Pancreas (tissue), 10 donors: ENCODE data around the gene ST6GALNAC2. TPM values are rescaled to one million over a fixed set of nuclear protein-coding genes. Genes with fewer than 3 reads are reported as not detected.
"Not testable (repeated sequence)": the region's sequence is repeated elsewhere in the genome, so short reads cannot be mapped to it uniquely, and the experiment has no call there.

Experiments
- ATAC-seq, 4 donors: fragments of 200-7000 bp; cut with Tn5 transposase; one replicate each; pipeline versions ENCODE4 v1.8.0 to v1.9.1; 2020; ENCODE audit warnings: mild to moderate bottlenecking in 4 of 4, moderate library complexity in 4 of 4
- DNase-seq, 6 donors: peaks; one replicate each; pipeline ENCODE4 v3.0.0-alpha.2; 2020
- FAIRE-seq: peaks from 2 replicates; lab custom pipeline; 2012; peaks lifted over from hg19 to GRCh38; lab: Jason Lieb, UNC
- H3K27ac ChIP-seq, 4 donors: fragments of 200-600 bp; sonication (generic); 1 replicate in 3 of 4; 2 replicates in 1 of 4; pipeline versions ENCODE4 v1.5.0 to v1.8.0; 2020
- H3K27me3 ChIP-seq, 4 donors: fragments of 200-600 bp; one replicate each; pipeline ENCODE4 v1.8.0; 2021
- H3K36me3 ChIP-seq, 3 donors: fragments of 200-600 bp; sonication (generic) in 1 of 3; one replicate each; pipeline versions ENCODE4 v1.5.0 to v1.8.0; 2020 to 2021
- H3K4me1 ChIP-seq, 3 donors: fragments of 200-600 bp; one replicate each; pipeline ENCODE4 v1.8.0; 2021
- H3K4me3 ChIP-seq, 4 donors: fragments of 200-600 bp; sonication (generic) in 2 of 4; one replicate each; pipeline versions ENCODE4 v1.5.0 to v1.8.0; 2020 to 2021
- H3K9me3 ChIP-seq, 4 donors: fragments of 200-600 bp; one replicate each; pipeline ENCODE4 v1.8.0; 2021
- CTCF ChIP-seq, 4 donors: fragments of 200-600 bp; sonication (generic) in 3 of 4; IDR thresholded peaks; one replicate each; pipeline versions ENCODE4 v1.5.0 to v1.8.0; 2021; ENCODE audit warnings: antibody characterized with exemption in 4 of 4
- WGBS, 2 donors: extraction: QIAGEN DNeasy Blood & Tissue Kit; methylation state at CpG; one replicate each; pipeline ENCODE4 v1.1.7; 2013; 5-methylcytosine and 5-hydroxymethylcytosine counted together
- intact Hi-C, 3 donors: fragments of 100-400 bp; cut with DNase I; formaldehyde crosslinking; loops; one replicate each; pipeline versions ENCODE4 v1.11.1 to v1.14.2; 2022
- polyA plus RNA-seq, 2 donors: library from polyadenylated mRNA; stranded (reverse); fragments of 200-250 nt; gene quantifications; one replicate each; pipeline ENCODE4 v1.2.3, GENCODE V29; 2013
- total RNA-seq, 6 donors: library from RNA; stranded (reverse); fragmentation: NEBNext Ultra II Directional in 4 of 6; extraction: Animal tissue kit (Norgen Biotek cat#: 25700) in 4 of 6; gene quantifications; one replicate each; pipeline versions ENCODE4 v1.2.1 to v1.2.4, GENCODE V29; 2021 to 2023
- donor health status: healthy with polysubstance abuse.
- donor health status: DM: no; HTN: no; CAD: no; lungs with moderate emphysema.
- donor health status: DM: no; HTN: no; CAD: no.
- donor health status: control.
- donor health status: control.
- donor health status: Bipolar disorder and iron deficiency.
- donor health status: DM: yes; HTN: yes; CAD: no.
- donor health status: DM: no; HTN: no; CAD: no.
- donor health status: DM: no; HTN: no; CAD: no.
- donor health status: DM: yes; HTN: yes; CAD: no.

Gene ST6GALNAC2
- total and polyA plus RNA-seq, 8 donors = 5.0 to 15.0 (median 6.9) TPM

- ATAC-seq = no peak
- Histone ChIP-seq H3K4me3 (no peak overlapping the region), H3K9me3 (no peaks in the 10 kb centered on the region), H3K36me3 (no peaks in the 10 kb centered on the region), H3K4me1 (peaks cover 9 to 10% (median 10%) of the 10 kb centered on the region in 3 donors), H3K27me3 (no peaks in the 10 kb centered on the region), H3K27ac (peak overlapping the region in 2 of 4 donors; percentile 27 to 62)
- TF ChIP-seq CTCF (IDR thresholded peaks at IDR 0.05) = no peak
- no peak for FAIRE-seq
- WGBS, 2 donors = 77 to 86% methylated on average over 15 of the region's 15 CpGs
- intact Hi-C loops = loop anchor here in 1 of 3 donors (10.0 kb wide), 1 partner anchor 97 kb away; no protein-coding TSS in a partner anchor
- DNase-seq = no peak
Observed at GRCh38 chr17:76528156-76528527, 57.5 kb downstream of the ST6GALNAC2 start.

- 48 to 62% methylated on average over 19 to 26 of the region's 26 CpGs for WGBS, 2 donors
- FAIRE-seq = no peak
- Histone ChIP-seq H3K4me3 (no peak overlapping the region), H3K36me3 (no peaks in the 10 kb centered on the region), H3K9me3 (no peaks in the 10 kb centered on the region), H3K27me3 (peaks cover 0 to under 1% (median 0%) of the 10 kb centered on the region in 4 donors), H3K27ac (peak overlapping the region in 1 of 4 donors; percentile 11), H3K4me1 (peaks cover 9 to 14% (median 10%) of the 10 kb centered on the region in 3 donors)
- no peak for TF ChIP-seq CTCF (IDR thresholded peaks at IDR 0.05)
- ATAC-seq = no peak
- intact Hi-C loops = loop anchor here in 1 of 3 donors (10.0 kb wide), 1 partner anchor 97 kb away; no protein-coding TSS in a partner anchor
- DNase-seq = peak in 1 of 6 donors; percentile 72
Observed at GRCh38 chr17:76527430-76528111, 58.1 kb downstream of the ST6GALNAC2 start.

- H3K27me3 ChIP-seq, H3K9me3 ChIP-seq, H3K27ac ChIP-seq, H3K36me3 ChIP-seq, DNase-seq, H3K4me3 ChIP-seq, ATAC-seq, FAIRE-seq: not testable (repeated sequence)
- H3K4me1 ChIP-seq = peaks cover 9 to 14% (median 10%) of the 10 kb centered on the region in 3 donors
- intact Hi-C loops = loop anchor here in 1 of 3 donors (10.0 kb wide), 1 partner anchor 98 kb away; no protein-coding TSS in a partner anchor
- 63 to 70% methylated on average over 8 to 9 of the region's 9 CpGs for WGBS, 2 donors
Observed at GRCh38 chr17:76527016-76527415, 58.6 kb downstream of the ST6GALNAC2 start.

- not testable (repeated sequence) for H3K36me3 ChIP-seq, H3K27me3 ChIP-seq, ATAC-seq, H3K4me3 ChIP-seq, H3K9me3 ChIP-seq, FAIRE-seq, H3K27ac ChIP-seq, DNase-seq
- peaks cover 9 to 14% (median 10%) of the 10 kb centered on the region in 3 donors for H3K4me1 ChIP-seq
- intact Hi-C loops = loop anchor here in 1 of 3 donors (10.0 kb wide), 1 partner anchor 99 kb away; no protein-coding TSS in a partner anchor
- WGBS, 2 donors = 80 to 82% methylated on average over 8 of the region's 8 CpGs
Observed at GRCh38 chr17:76525513-76525833, 60.2 kb downstream of the ST6GALNAC2 start.

GRCh38 chr17:76524598-76525512, 60.8 kb downstream of the ST6GALNAC2 start:
- no peak for TF ChIP-seq CTCF (IDR thresholded peaks at IDR 0.05)
- no peaks in the 10 kb centered on the region for H3K9me3 ChIP-seq
- no peaks in the 10 kb centered on the region for H3K36me3 ChIP-seq
- FAIRE-seq (no peak), DNase-seq (peak in 5 of 6 donors; percentile 76 to 91 (median 80)), ATAC-seq (peak; percentile 58 to 84 (median 74))
- peak overlapping the region in 2 of 4 donors; percentile 22 to 23 for H3K27ac ChIP-seq
- peaks cover 9 to 14% (median 10%) of the 10 kb centered on the region in 3 donors for H3K4me1 ChIP-seq
- 20% methylated on average over 25 of the region's 25 CpGs for WGBS, 2 donors
- H3K27me3 ChIP-seq = peaks cover 0 to 5% (median 0%) of the 10 kb centered on the region in 4 donors
- intact Hi-C loops = loop anchor here in 2 of 3 donors (5.0 to 10.0 kb wide), 2 partner anchors 100 to 102 kb away; no protein-coding TSS in a partner anchor
- H3K4me3 ChIP-seq = no peak overlapping the region
